ENCODE measurements around the gene RAB23. TPM values are rescaled to one million over a fixed set of nuclear protein-coding genes. Genes with fewer than 3 reads are reported as not detected.

Gene RAB23
- total and polyA plus RNA-seq, 2 donors (not counting 1 experiment from before 2014, with no cell fraction given): 0.12 to 0.94 TPM

- ATAC-seq (ENCODE audit: low read depth) (no peak), DNase-seq (no peak)
- H4K20me1 ChIP-seq (ENCODE audit: control insufficient read depth, insufficient read depth, low read length, poor library complexity, severe bottlenecking): no peaks in the 10 kb centered on the region
- H3K27ac ChIP-seq (ENCODE audit: low read length in 2 of 2): no peak overlapping the region
- H3K4me3 Mint-ChIP-seq: no peak overlapping the region
- ChIA-PET POLR2A (no interaction called here), CTCF (no interaction called here)
- no peaks in the 10 kb centered on the region for H3K9me3 ChIP-seq (ENCODE audit: control extremely low read depth in 1 of 3, control insufficient read depth in 2 of 3, insufficient read depth in 1 of 3, low read length in 2 of 3)
- TF ChIP-seq EZH2 (IDR thresholded peaks at IDR 0.05; ENCODE audit: borderline replicate concordance, insufficient read depth, low read depth, low read length, poor library complexity, severe bottlenecking) (no peak), CTCF (IDR thresholded peaks at IDR 0.05) (no peak)
- H3K4me3 ChIP-seq (ENCODE audit: control extremely low read depth in 1 of 5, extremely low read depth in 1 of 5, insufficient read depth in 1 of 5, low read depth in 2 of 5, low read length in 4 of 5): no peak overlapping the region
- no peaks in the 10 kb centered on the region for H3K9me3 Mint-ChIP-seq (ENCODE audit: insufficient read depth)
- H3K36me3 ChIP-seq (replicated peaks in 1 of 2; ENCODE audit: control extremely low read depth in 1 of 2, control insufficient read depth in 1 of 2, extremely low read depth in 1 of 2, insufficient read depth in 2 of 2, low read length in 1 of 2): no peaks in the 10 kb centered on the region
- no CpG with 5 or more reads among the region's 2 CpGs for WGBS (ENCODE audit: insufficient coverage)
- H3K4me1 ChIP-seq (ENCODE audit: control insufficient read depth in 2 of 2, insufficient read depth in 2 of 2, low read length in 2 of 2): no peaks in the 10 kb centered on the region
- H3K27ac Mint-ChIP-seq: no peak overlapping the region
- intact Hi-C loops (cut with micrococcal nuclease): no loop called here
- H3K27me3 ChIP-seq (replicated peaks in 1 of 4; ENCODE audit: control extremely low read depth in 1 of 4, control insufficient read depth in 3 of 4, insufficient read depth in 4 of 4, low read length in 3 of 4): no peaks in the 10 kb centered on the region
- H3K4me1 Mint-ChIP-seq: no peaks in the 10 kb centered on the region
- no peak overlapping the region for H3K9ac ChIP-seq (ENCODE audit: low read length)
- H3K79me2 ChIP-seq (ENCODE audit: control insufficient read depth, insufficient read depth, low read length): no peaks in the 10 kb centered on the region
- H2AFZ ChIP-seq (ENCODE audit: insufficient read depth, low read depth, low read length, poor library complexity, severe bottlenecking): no peak overlapping the region
- peaks cover 8% of the 10 kb centered on the region for H3K27me3 Mint-ChIP-seq
- H3K4me2 ChIP-seq (replicated peaks; ENCODE audit: low read depth, low read length, poor library complexity, severe bottlenecking): no peak overlapping the region
Observed at GRCh38 chr6:57263739-57264138, 41.6 kb upstream of the RAB23 start.

GRCh38 chr6:57262901-57263694, 41.0 kb upstream of the RAB23 start:
- H2AFZ ChIP-seq (ENCODE audit: insufficient read depth, low read depth, low read length, poor library complexity, severe bottlenecking): no peak overlapping the region
- no peaks in the 10 kb centered on the region for H3K9me3 ChIP-seq (ENCODE audit: control extremely low read depth in 1 of 3, control insufficient read depth in 2 of 3, insufficient read depth in 1 of 3, low read length in 2 of 3)
- ChIA-PET POLR2A (no interaction called here), CTCF (no interaction called here)
- no peaks in the 10 kb centered on the region for H3K27me3 ChIP-seq (replicated peaks in 1 of 4; ENCODE audit: control extremely low read depth in 1 of 4, control insufficient read depth in 3 of 4, insufficient read depth in 4 of 4, low read length in 3 of 4)
- no peak overlapping the region for H3K4me3 ChIP-seq (ENCODE audit: control extremely low read depth in 1 of 5, extremely low read depth in 1 of 5, insufficient read depth in 1 of 5, low read depth in 2 of 5, low read length in 4 of 5)
- H3K27ac ChIP-seq (ENCODE audit: low read length in 2 of 2): no peak overlapping the region
- Mint-ChIP-seq H3K4me3 (no peak overlapping the region), H3K27ac (no peak overlapping the region), H3K4me1 (no peaks in the 10 kb centered on the region), H3K9me3 (ENCODE audit: insufficient read depth) (no peaks in the 10 kb centered on the region), H3K27me3 (peaks cover 10% of the 10 kb centered on the region)
- DNase-seq (no peak), ATAC-seq (ENCODE audit: low read depth) (no peak)
- no peaks in the 10 kb centered on the region for H3K79me2 ChIP-seq (ENCODE audit: control insufficient read depth, insufficient read depth, low read length)
- no peak overlapping the region for H3K4me2 ChIP-seq (replicated peaks; ENCODE audit: low read depth, low read length, poor library complexity, severe bottlenecking)
- no peaks in the 10 kb centered on the region for H4K20me1 ChIP-seq (ENCODE audit: control insufficient read depth, insufficient read depth, low read length, poor library complexity, severe bottlenecking)
- no peak overlapping the region for H3K9ac ChIP-seq (ENCODE audit: low read length)
- TF ChIP-seq CTCF (IDR thresholded peaks at IDR 0.05) (no peak), EZH2 (IDR thresholded peaks at IDR 0.05; ENCODE audit: borderline replicate concordance, insufficient read depth, low read depth, low read length, poor library complexity, severe bottlenecking) (no peak)
- no peaks in the 10 kb centered on the region for H3K36me3 ChIP-seq (replicated peaks in 1 of 2; ENCODE audit: control extremely low read depth in 1 of 2, control insufficient read depth in 1 of 2, extremely low read depth in 1 of 2, insufficient read depth in 2 of 2, low read length in 1 of 2)
- intact Hi-C loops (cut with micrococcal nuclease): no loop called here
- no peaks in the 10 kb centered on the region for H3K4me1 ChIP-seq (ENCODE audit: control insufficient read depth in 2 of 2, insufficient read depth in 2 of 2, low read length in 2 of 2)
- 50% methylated on average over 2 of the region's 3 CpGs for WGBS (ENCODE audit: insufficient coverage)
